Measurements from ENCODE around the gene DDAH2.

DDAH2 gene

DNA sequence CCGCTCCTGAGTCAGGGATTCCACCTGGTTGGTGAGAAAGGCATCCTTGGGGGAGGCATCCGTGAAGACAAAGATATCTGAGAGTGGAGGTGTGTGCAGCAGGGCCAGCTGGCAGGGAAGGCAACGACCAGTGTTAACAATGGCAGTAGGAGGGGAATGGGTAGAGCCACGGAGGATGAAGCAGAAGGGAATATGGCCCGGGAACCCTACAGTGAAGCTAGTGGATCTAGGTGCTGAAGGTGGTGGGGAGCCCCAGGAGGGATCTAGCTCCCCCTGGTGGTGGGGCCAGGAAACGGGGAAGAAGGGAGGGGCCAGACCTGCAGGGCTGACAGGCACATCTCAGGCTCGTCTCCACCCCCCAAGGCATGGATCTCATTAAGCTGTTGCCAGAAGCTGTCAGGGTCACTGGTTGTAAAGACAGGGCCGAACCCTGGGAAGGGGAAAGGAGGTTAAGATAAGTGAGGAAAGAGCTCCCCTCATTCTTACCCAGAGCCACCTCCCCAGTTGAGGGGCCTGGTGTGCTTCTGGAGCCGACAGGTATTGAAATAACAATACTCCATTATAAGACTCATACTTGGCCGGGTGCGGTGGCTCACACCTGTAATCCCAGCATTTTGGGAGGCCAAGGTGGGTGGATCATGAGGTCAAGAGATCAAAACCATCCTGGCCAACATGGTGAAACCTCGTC lies 40.7 kb upstream of the DDAH2 start:
- ChIA-PET POLR2A (interaction anchor here (0.6 to 7.2 kb wide), 25 partner anchors 13 to 228 kb away, joined by 3 to 48 read pairs (median 3); partner anchors contain the start of genes CLIC1, CSNK2B, DDX39B and HSPA1B), CTCF (interaction anchor here (0.6 to 2.6 kb wide), 51 partner anchors 10 to 1493 kb away, joined by 3 to 50 read pairs (median 5); partner anchors contain the start of genes C6orf47, CLIC1, DDAH2 and GPANK1)
- H3K4me1 ChIP-seq (ENCODE audit: control insufficient read depth, insufficient read depth, low read length) = no peaks in the 10 kb centered on the region
- H3K9me3 ChIP-seq (ENCODE audit: control insufficient read depth, insufficient read depth, low read depth, low read length) = no peaks in the 10 kb centered on the region
- H3K27ac ChIP-seq (ENCODE audit: extremely low read depth, low read depth, low read length) = no peak overlapping the region
- peaks cover 0 to 1% of the 10 kb centered on the region in 2 experiments; a peak in 1 of 3 replicates for H3K36me3 ChIP-seq (ENCODE audit: control insufficient read depth in 2 of 2, insufficient read depth in 1 of 2, low read length in 2 of 2)
- no peak overlapping the region for H3K4me3 ChIP-seq (ENCODE audit: low read depth, low read length)
- TF ChIP-seq KLF16 (tag by site-specific recombination; IDR thresholded peaks at IDR 0.05) = peak; percentile 60
- TF ChIP-seq ZNF701 (tag by site-specific recombination; IDR thresholded peaks at IDR 0.05) = no peak
- TF ChIP-seq SCRT2 (tag by site-specific recombination; IDR thresholded peaks at IDR 0.05) = peak; percentile 23; the same call in 1 of the 2 replicates
- no peak for TF ChIP-seq ZNF133 (tag by site-specific recombination; IDR thresholded peaks at IDR 0.05)
- TF ChIP-seq, protein P1, sequence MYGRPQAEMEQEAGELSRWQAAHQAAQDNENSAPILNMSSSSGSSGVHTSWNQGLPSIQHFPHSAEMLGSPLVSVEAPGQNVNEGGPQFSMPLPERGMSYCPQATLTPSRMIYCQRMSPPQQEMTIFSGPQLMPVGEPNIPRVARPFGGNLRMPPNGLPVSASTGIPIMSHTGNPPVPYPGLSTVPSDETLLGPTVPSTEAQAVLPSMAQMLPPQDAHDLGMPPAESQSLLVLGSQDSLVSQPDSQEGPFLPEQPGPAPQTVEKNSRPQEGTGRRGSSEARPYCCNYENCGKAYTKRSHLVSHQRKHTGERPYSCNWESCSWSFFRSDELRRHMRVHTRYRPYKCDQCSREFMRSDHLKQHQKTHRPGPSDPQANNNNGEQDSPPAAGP (tag by site-specific recombination; IDR thresholded peaks at IDR 0.05) = peak; percentile 45; the same call in 1 of the 2 replicates
- TF ChIP-seq ZNF785 (tag by site-specific recombination; IDR thresholded peaks at IDR 0.05) = no peak
- no peak for TF ChIP-seq SALL2 (tag by site-specific recombination; IDR thresholded peaks at IDR 0.05; ENCODE audit: borderline replicate concordance)
- TF ChIP-seq, protein P2, sequence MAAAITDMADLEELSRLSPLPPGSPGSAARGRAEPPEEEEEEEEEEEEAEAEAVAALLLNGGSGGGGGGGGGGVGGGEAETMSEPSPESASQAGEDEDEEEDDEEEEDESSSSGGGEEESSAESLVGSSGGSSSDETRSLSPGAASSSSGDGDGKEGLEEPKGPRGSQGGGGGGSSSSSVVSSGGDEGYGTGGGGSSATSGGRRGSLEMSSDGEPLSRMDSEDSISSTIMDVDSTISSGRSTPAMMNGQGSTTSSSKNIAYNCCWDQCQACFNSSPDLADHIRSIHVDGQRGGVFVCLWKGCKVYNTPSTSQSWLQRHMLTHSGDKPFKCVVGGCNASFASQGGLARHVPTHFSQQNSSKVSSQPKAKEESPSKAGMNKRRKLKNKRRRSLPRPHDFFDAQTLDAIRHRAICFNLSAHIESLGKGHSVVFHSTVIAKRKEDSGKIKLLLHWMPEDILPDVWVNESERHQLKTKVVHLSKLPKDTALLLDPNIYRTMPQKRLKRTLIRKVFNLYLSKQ (tag by site-specific recombination; IDR thresholded peaks at IDR 0.05; ENCODE audit: borderline replicate concordance) = no peak
- no peak for TF ChIP-seq ZNF791 (tag by site-specific recombination; IDR thresholded peaks at IDR 0.05)
- no peak for TF ChIP-seq ZNF391 (tag by site-specific recombination; IDR thresholded peaks at IDR 0.05; ENCODE audit: borderline replicate concordance, low read depth)
- TF ChIP-seq, protein P3, sequence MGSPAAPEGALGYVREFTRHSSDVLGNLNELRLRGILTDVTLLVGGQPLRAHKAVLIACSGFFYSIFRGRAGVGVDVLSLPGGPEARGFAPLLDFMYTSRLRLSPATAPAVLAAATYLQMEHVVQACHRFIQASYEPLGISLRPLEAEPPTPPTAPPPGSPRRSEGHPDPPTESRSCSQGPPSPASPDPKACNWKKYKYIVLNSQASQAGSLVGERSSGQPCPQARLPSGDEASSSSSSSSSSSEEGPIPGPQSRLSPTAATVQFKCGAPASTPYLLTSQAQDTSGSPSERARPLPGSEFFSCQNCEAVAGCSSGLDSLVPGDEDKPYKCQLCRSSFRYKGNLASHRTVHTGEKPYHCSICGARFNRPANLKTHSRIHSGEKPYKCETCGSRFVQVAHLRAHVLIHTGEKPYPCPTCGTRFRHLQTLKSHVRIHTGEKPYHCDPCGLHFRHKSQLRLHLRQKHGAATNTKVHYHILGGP (tag by site-specific recombination; IDR thresholded peaks at IDR 0.05) = no peak
- no peak for TF ChIP-seq ZNF433 (tag by site-specific recombination; IDR thresholded peaks at IDR 0.05; ENCODE audit: low read depth)
- TF ChIP-seq KLF1 (tag by site-specific recombination; IDR thresholded peaks at IDR 0.05) = peak; percentile 65
- no peak for TF ChIP-seq ZNF112 (tag by site-specific recombination; IDR thresholded peaks at IDR 0.05)
- peak; percentile 76 for TF ChIP-seq ZNF341 (tag by site-specific recombination; IDR thresholded peaks at IDR 0.05; ENCODE audit: low read depth)
- no peak for TF ChIP-seq ZNF473 (tag by site-specific recombination; IDR thresholded peaks at IDR 0.05)
- TF ChIP-seq, protein P4, sequence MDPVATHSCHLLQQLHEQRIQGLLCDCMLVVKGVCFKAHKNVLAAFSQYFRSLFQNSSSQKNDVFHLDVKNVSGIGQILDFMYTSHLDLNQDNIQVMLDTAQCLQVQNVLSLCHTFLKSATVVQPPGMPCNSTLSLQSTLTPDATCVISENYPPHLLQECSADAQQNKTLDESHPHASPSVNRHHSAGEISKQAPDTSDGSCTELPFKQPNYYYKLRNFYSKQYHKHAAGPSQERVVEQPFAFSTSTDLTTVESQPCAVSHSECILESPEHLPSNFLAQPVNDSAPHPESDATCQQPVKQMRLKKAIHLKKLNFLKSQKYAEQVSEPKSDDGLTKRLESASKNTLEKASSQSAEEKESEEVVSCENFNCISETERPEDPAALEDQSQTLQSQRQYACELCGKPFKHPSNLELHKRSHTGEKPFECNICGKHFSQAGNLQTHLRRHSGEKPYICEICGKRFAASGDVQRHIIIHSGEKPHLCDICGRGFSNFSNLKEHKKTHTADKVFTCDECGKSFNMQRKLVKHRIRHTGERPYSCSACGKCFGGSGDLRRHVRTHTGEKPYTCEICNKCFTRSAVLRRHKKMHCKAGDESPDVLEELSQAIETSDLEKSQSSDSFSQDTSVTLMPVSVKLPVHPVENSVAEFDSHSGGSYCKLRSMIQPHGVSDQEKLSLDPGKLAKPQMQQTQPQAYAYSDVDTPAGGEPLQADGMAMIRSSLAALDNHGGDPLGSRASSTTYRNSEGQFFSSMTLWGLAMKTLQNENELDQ (tag by site-specific recombination; IDR thresholded peaks at IDR 0.05; ENCODE audit: low read depth) = no peak
- no peak for TF ChIP-seq ZNF600 (tag by site-specific recombination; IDR thresholded peaks at IDR 0.05)
- no peak for TF ChIP-seq ZNF239 (tag by site-specific recombination; IDR thresholded peaks at IDR 0.05)
- peak; percentile 45; the same call in 1 of the 2 replicates for TF ChIP-seq ZNF2 (tag by site-specific recombination; IDR thresholded peaks at IDR 0.05)
- TF ChIP-seq ZFP41 (tag by site-specific recombination; IDR thresholded peaks at IDR 0.05; ENCODE audit: borderline replicate concordance) = no peak
- TF ChIP-seq, protein P5, sequence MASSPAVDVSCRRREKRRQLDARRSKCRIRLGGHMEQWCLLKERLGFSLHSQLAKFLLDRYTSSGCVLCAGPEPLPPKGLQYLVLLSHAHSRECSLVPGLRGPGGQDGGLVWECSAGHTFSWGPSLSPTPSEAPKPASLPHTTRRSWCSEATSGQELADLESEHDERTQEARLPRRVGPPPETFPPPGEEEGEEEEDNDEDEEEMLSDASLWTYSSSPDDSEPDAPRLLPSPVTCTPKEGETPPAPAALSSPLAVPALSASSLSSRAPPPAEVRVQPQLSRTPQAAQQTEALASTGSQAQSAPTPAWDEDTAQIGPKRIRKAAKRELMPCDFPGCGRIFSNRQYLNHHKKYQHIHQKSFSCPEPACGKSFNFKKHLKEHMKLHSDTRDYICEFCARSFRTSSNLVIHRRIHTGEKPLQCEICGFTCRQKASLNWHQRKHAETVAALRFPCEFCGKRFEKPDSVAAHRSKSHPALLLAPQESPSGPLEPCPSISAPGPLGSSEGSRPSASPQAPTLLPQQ (tag by site-specific recombination; IDR thresholded peaks at IDR 0.05) = 0 out of 2 replicates have a peak, but pooled peaks have one; percentile 31
- TF ChIP-seq, protein P6, sequence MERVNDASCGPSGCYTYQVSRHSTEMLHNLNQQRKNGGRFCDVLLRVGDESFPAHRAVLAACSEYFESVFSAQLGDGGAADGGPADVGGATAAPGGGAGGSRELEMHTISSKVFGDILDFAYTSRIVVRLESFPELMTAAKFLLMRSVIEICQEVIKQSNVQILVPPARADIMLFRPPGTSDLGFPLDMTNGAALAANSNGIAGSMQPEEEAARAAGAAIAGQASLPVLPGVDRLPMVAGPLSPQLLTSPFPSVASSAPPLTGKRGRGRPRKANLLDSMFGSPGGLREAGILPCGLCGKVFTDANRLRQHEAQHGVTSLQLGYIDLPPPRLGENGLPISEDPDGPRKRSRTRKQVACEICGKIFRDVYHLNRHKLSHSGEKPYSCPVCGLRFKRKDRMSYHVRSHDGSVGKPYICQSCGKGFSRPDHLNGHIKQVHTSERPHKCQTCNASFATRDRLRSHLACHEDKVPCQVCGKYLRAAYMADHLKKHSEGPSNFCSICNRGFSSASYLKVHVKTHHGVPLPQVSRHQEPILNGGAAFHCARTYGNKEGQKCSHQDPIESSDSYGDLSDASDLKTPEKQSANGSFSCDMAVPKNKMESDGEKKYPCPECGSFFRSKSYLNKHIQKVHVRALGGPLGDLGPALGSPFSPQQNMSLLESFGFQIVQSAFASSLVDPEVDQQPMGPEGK (tag by site-specific recombination; IDR thresholded peaks at IDR 0.05) = peak; percentile 74
- TF ChIP-seq FEZF1 (tag by site-specific recombination; IDR thresholded peaks at IDR 0.05) = no peak
- TF ChIP-seq GLIS1 (tag by site-specific recombination; IDR thresholded peaks at IDR 0.05) = peak; percentile 51
- TF ChIP-seq ZNF776 (tag by site-specific recombination; IDR thresholded peaks at IDR 0.05; ENCODE audit: borderline replicate concordance) = no peak
- TF ChIP-seq REPIN1 (tag by site-specific recombination; IDR thresholded peaks at IDR 0.05; ENCODE audit: low read depth) = 0 out of 2 replicates have a peak, but pooled peaks have one; percentile 19
- peak; percentile 56; the same call in 1 of the 2 replicates for TF ChIP-seq ZBTB17 (tag by site-specific recombination; IDR thresholded peaks at IDR 0.05)

Data from HEK293 (cell line).